A549 (cell line): ENCODE data around the gene TXNDC9. TPM values are rescaled to one million over a fixed set of nuclear protein-coding genes. Genes with fewer than 3 reads are reported as not detected.
"Not testable (repeated sequence)": the region's sequence is repeated elsewhere in the genome, so short reads cannot be mapped to it uniquely, and the experiment has no call there.

Source experiments
- ATAC-seq, 2 experiments: fragments of 200-7000 bp in 1 of 2; fragments of >200 bp in 1 of 2; cut with Nextera tagmentation in 1 of 2; cut with Tn5 transposase in 1 of 2; 3 replicates each; pipeline versions ENCODE4 v1.8.0 to v1.9.1; 2018 to 2020; ENCODE audit warnings: mild to moderate bottlenecking in 1 of 2, moderate library complexity in 1 of 2
- CTCF ChIA-PET: fragments of 300-600 bp; sonication (Branson Sonifier 250); formaldehyde crosslinking; extraction: SDS; loops from one replicate; lab custom pipeline; 2021; ENCODE audit warnings: antibody characterized with exemption, inconsistent platforms; lab: Yijun Ruan, JAX
- POLR2A ChIA-PET: fragments of 350-600 bp; formaldehyde crosslinking; extraction: SDS; loops from one replicate; lab custom pipeline; 2021; ENCODE audit warnings: antibody characterized with exemption, inconsistent platforms; lab: Yijun Ruan, JAX
- DNase-seq, 2 experiments: peaks; one replicate each; pipeline versions ENCODE4 v3.0.0 to v3.0.0-alpha.2; 2011 to 2016; ENCODE audit warnings: low read depth in 1 of 2, low spot score in 1 of 2
- FAIRE-seq: peaks from 2 replicates; lab custom pipeline; 2011; peaks lifted over from hg19 to GRCh38; lab: Jason Lieb, UNC
- H3K27ac ChIP-seq, 2 experiments: fragments of >200 bp; sonication (Bioruptor Twin); formaldehyde crosslinking; 3 replicates each; pipeline ENCODE4 v1.5.1; 2016 to 2017
- H3K4me1 ChIP-seq: fragments of >200 bp; sonication (Bioruptor Twin); formaldehyde crosslinking; 3 replicates; pipeline ENCODE4 v1.6.1; 2016
- H3K4me2 ChIP-seq: fragments of >200 bp; sonication (Bioruptor Twin); formaldehyde crosslinking; 3 replicates; pipeline ENCODE4 v1.6.1; 2016
- H3K4me3 ChIP-seq: fragments of >200 bp; sonication (Bioruptor Twin); formaldehyde crosslinking; 3 replicates; pipeline ENCODE4 v1.5.1; 2016
- H3K9me3 ChIP-seq: fragments of >200 bp; sonication (Bioruptor Twin); formaldehyde crosslinking; 3 replicates; pipeline ENCODE4 v1.6.1; 2016
- BHLHE40 ChIP-seq: IDR thresholded peaks from 2 replicates; pipeline ENCODE4 v1.6.1; 2012; ENCODE audit warnings: low read depth, low read length, inconsistent platforms
- CBX8 ChIP-seq: fragments of 200-600 bp; sonication (generic); IDR thresholded peaks from 2 replicates; pipeline ENCODE4 v1.6.1; 2016
- CHD4 ChIP-seq: fragments of 200-600 bp; sonication (generic); IDR thresholded peaks from 2 replicates; pipeline ENCODE4 v1.6.1; 2016; ENCODE audit warnings: antibody characterized with exemption, mild to moderate bottlenecking, borderline replicate concordance
- EHMT2 ChIP-seq: fragments of 200-600 bp; sonication (generic); IDR thresholded peaks from 2 replicates; pipeline ENCODE4 v1.6.1; 2016; ENCODE audit warnings: antibody characterized with exemption, low read depth, mild to moderate bottlenecking, moderate library complexity
- EP300 ChIP-seq, 2 experiments: fragments of >200 bp; sonication (Bioruptor Twin); formaldehyde crosslinking; IDR thresholded peaks; 2 replicates in 1 of 2; 3 replicates in 1 of 2; pipeline ENCODE4 v1.6.1; 2016 to 2017
- ESRRA ChIP-seq: fragments of 150-350 bp; IDR thresholded peaks from 2 replicates; pipeline ENCODE4 v1.6.1; 2014; ENCODE audit warnings: mild to moderate bottlenecking, low read length, borderline replicate concordance
- FOSB ChIP-seq: fragments of 250-450 bp; sonication (Bioruptor Pico); IDR thresholded peaks from 2 replicates; pipeline ENCODE4 v1.5.0; 2020; ENCODE audit warnings: mild to moderate bottlenecking, moderate library complexity
- HEYL ChIP-seq: fragments of 250-450 bp; sonication (Bioruptor Pico); IDR thresholded peaks from 2 replicates; pipeline ENCODE4 v1.8.0; 2021; ENCODE audit warnings: mild to moderate bottlenecking, moderate library complexity
- JUNB ChIP-seq: fragments of >200 bp; sonication (Bioruptor Twin); formaldehyde crosslinking; IDR thresholded peaks from 2 replicates; pipeline ENCODE4 v1.6.1; 2016
- MAFK ChIP-seq: fragments of 450-650 bp; IDR thresholded peaks from 2 replicates; pipeline ENCODE4 v1.6.1; 2014; ENCODE audit not compliant: partially characterized antibody
- NPAS2 ChIP-seq: fragments of 250-450 bp; sonication (Bioruptor Pico); IDR thresholded peaks from 2 replicates; pipeline ENCODE4 v1.8.0; 2022; ENCODE audit warnings: mild to moderate bottlenecking, moderate library complexity, borderline replicate concordance
- NR3C1 ChIP-seq: fragments of >200 bp; sonication (Bioruptor Twin); formaldehyde crosslinking; IDR thresholded peaks from 3 replicates; pipeline ENCODE4 v1.6.1; 2017
- PHF8 ChIP-seq: fragments of 200-600 bp; sonication (generic); IDR thresholded peaks from 2 replicates; pipeline ENCODE4 v1.6.1; 2016; ENCODE audit warnings: low read depth, mild to moderate bottlenecking, antibody characterized with exemption, moderate library complexity, borderline replicate concordance
- POLR2AphosphoS2 ChIP-seq: conservative IDR thresholded peaks from 2 replicates; pipeline ENCODE4 v1.6.1; 2012; ENCODE audit warnings: low read length, improper control_type of control experiment, inconsistent platforms
- RARB ChIP-seq: fragments of 250-450 bp; sonication (Bioruptor Pico); IDR thresholded peaks from 2 replicates; pipeline ENCODE4 v1.8.0; 2021; ENCODE audit warnings: mild to moderate bottlenecking, moderate library complexity
- RCOR1 ChIP-seq: fragments of 150-350 bp; IDR thresholded peaks from 2 replicates; pipeline ENCODE4 v1.6.1; 2014; ENCODE audit warnings: antibody characterized with exemption, low read length, low read depth
- SREBF2 ChIP-seq: fragments of 450-650 bp; IDR thresholded peaks from 2 replicates; pipeline ENCODE4 v1.6.1; 2014; ENCODE audit warnings: mild to moderate bottlenecking, moderate library complexity
- TP53 ChIP-seq: fragments of 250-450 bp; sonication (Bioruptor Pico); IDR thresholded peaks from 2 replicates; pipeline ENCODE4 v1.5.0; 2021; ENCODE audit warnings: mild to moderate bottlenecking, moderate library complexity
- ZC3H11A ChIP-seq: fragments of 450-650 bp; IDR thresholded peaks from 2 replicates; pipeline ENCODE4 v1.6.1; 2014; ENCODE audit warnings: antibody characterized with exemption, mild to moderate bottlenecking
- ZNF302 ChIP-seq: fragments of 250-450 bp; sonication (Bioruptor Pico); IDR thresholded peaks from 2 replicates; pipeline ENCODE4 v1.9.0; 2021; ENCODE audit warnings: inconsistent platforms, mild to moderate bottlenecking, moderate library complexity
- WGBS: methylation state at CpG from one replicate; pipeline ENCODE4 v1.1.6; 2017; ENCODE audit errors: missing lambda C conversion rate; 5-methylcytosine and 5-hydroxymethylcytosine counted together
- polyA plus RNA-seq, 4 experiments: library from polyadenylated mRNA; depleted of rRNA in 3 of 4; stranded (reverse); fragments of >200 nt; fragmentation: RNase III in 1 of 4; extraction: RNeasy Plus Mini Kit Qiagen cat#74134 plus additional on column Dnase treatment in 1 of 4; gene quantifications; 2 replicates in 3 of 4; 3 replicates in 1 of 4; pipeline ENCODE4 v1.2.3, GENCODE V29; 2011 to 2017
- TF ChIP-seq, protein P1 (sequence below): fragments of >200 bp; sonication (Bioruptor Twin); formaldehyde crosslinking; IDR thresholded peaks from 2 replicates; pipeline ENCODE4 v1.6.1; 2016
- TF ChIP-seq, protein P2 (sequence below): fragments of 250-450 bp; sonication (Bioruptor Pico); IDR thresholded peaks from 2 replicates; pipeline ENCODE4 v1.5.0; 2021; ENCODE audit warnings: mild to moderate bottlenecking, moderate library complexity, borderline replicate concordance
- TF ChIP-seq, protein P3 (sequence below): fragments of >200 bp; sonication (Bioruptor Twin); formaldehyde crosslinking; IDR thresholded peaks from 3 replicates; pipeline ENCODE4 v1.6.1; 2016
- TF ChIP-seq, protein P4 (sequence below): fragments of 200-600 bp; sonication (generic); IDR thresholded peaks from 2 replicates; pipeline ENCODE4 v1.6.1; 2016; ENCODE audit warnings: antibody characterized with exemption, mild to moderate bottlenecking, moderate library complexity
- TF ChIP-seq, protein P5 (sequence below): IDR thresholded peaks from 2 replicates; pipeline ENCODE4 v1.6.1; 2012; ENCODE audit warnings: low read depth, borderline replicate concordance

TXNDC9 gene
- polyA plus RNA-seq, 2 of the 4 experiments (the other 2 are of a cell fraction), result 36.7 to 65.6 TPM

DNA sequence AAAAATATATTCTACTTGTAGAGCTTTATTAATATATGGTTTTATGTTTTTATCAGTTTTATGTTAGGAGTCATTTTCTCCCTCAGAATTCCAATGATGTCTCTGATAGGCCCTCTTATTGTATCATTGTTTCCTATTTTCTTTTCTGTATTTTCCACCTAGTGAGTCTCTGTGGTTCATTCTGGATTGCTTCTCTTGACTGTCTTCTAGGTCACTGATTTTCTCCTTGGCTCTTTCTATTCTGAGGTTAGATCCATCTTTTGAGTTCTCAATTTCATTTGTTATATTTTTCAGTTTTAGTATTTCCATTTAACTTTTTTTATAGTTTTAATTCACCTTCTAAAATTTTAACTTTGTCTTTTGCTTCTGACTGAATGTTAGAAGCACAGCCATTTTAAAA is 38.6 kb upstream of the TXNDC9 start:
- no peak for FAIRE-seq
- no peak for TF ChIP-seq CHD4
- TF ChIP-seq EP300 (IDR thresholded peaks at IDR 0.05), result no peak
- TF ChIP-seq, protein P1, sequence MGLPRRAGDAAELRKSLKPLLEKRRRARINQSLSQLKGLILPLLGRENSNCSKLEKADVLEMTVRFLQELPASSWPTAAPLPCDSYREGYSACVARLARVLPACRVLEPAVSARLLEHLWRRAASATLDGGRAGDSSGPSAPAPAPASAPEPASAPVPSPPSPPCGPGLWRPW, result no peak
- no peak for TF ChIP-seq TP53
- no peak for TF ChIP-seq RARB (CRISPR knock-in tag)
- TF ChIP-seq SREBF2, result no peak
- TF ChIP-seq NR3C1, result no peak
- TF ChIP-seq JUNB, result no peak
- no peak for TF ChIP-seq FOSB
- TF ChIP-seq ESRRA, result no peak
- TF ChIP-seq, protein P2, sequence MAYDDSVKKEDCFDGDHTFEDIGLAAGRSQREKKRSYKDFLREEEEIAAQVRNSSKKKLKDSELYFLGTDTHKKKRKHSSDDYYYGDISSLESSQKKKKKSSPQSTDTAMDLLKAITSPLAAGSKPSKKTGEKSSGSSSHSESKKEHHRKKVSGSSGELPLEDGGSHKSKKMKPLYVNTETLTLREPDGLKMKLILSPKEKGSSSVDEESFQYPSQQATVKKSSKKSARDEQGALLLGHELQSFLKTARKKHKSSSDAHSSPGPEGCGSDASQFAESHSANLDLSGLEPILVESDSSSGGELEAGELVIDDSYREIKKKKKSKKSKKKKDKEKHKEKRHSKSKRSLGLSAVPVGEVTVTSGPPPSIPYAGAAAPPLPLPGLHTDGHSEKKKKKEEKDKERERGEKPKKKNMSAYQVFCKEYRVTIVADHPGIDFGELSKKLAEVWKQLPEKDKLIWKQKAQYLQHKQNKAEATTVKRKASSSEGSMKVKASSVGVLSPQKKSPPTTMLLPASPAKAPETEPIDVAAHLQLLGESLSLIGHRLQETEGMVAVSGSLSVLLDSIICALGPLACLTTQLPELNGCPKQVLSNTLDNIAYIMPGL (CRISPR knock-in tag), result no peak
- TF ChIP-seq, protein P3, sequence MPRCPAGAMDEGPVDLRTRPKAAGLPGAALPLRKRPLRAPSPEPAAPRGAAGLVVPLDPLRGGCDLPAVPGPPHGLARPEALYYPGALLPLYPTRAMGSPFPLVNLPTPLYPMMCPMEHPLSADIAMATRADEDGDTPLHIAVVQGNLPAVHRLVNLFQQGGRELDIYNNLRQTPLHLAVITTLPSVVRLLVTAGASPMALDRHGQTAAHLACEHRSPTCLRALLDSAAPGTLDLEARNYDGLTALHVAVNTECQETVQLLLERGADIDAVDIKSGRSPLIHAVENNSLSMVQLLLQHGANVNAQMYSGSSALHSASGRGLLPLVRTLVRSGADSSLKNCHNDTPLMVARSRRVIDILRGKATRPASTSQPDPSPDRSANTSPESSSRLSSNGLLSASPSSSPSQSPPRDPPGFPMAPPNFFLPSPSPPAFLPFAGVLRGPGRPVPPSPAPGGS, result no peak
- TF ChIP-seq HEYL, result no peak
- TF ChIP-seq, all 56 proteins: peak for 0
- Histone ChIP-seq H3K27ac (no peak overlapping the region), H3K4me1 (no peaks in the 10 kb centered on the region), H3K4me2 (no peak overlapping the region), H3K4me3 (no peak overlapping the region), H3K9me3 (no peaks in the 10 kb centered on the region)
- no peak for ATAC-seq
- ChIA-PET POLR2A (no interaction called here), CTCF (interaction anchor here (1.8 kb wide), 1 partner anchor 11 kb away, joined by 6 read pairs; no protein-coding TSS in a partner anchor)
- DNase-seq, result no peak

DNA sequence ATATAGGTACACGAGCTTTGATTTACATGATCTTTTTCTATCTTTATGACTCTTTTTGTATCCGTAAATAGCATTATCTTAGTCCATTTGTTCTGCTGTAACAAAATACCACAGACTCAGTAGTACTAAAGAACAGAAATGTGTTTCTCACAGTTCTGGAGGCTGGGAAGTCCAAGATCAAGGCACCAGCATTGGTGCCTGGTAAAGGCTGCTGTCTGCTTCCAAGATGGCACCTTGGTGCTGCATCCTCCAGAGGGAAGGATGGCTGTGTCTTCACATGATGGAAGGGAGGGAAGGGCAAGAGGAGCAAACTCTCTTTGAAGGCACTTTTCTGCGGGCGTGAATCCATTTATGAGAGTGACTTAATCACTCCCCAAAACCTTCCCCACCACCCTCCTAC is 37.0 kb upstream of the TXNDC9 start:
- H3K4me2 ChIP-seq, result no peak overlapping the region
- no peak for FAIRE-seq
- no peaks in the 10 kb centered on the region for H3K9me3 ChIP-seq
- ATAC-seq, result no peak
- ChIA-PET CTCF (interaction anchor here (1.1 to 1.8 kb wide), 2 partner anchors 8 to 10 kb away, joined by 3 to 6 read pairs; no protein-coding TSS in a partner anchor), POLR2A (no interaction called here)
- 95% methylated on average over 4 of the region's 4 CpGs for WGBS
- TF ChIP-seq CHD4 (no peak), TP53 (no peak), PHF8 (no peak), ZC3H11A (no peak), EHMT2 (no peak), ZNF302 (CRISPR knock-in tag) (no peak), HEYL (no peak), CBX8 (no peak), NPAS2 (CRISPR knock-in tag) (no peak), RCOR1 (no peak), BHLHE40 (no peak), POLR2AphosphoS2 (no peak), MAFK (no peak), ESRRA (no peak)
- TF ChIP-seq, protein P4, sequence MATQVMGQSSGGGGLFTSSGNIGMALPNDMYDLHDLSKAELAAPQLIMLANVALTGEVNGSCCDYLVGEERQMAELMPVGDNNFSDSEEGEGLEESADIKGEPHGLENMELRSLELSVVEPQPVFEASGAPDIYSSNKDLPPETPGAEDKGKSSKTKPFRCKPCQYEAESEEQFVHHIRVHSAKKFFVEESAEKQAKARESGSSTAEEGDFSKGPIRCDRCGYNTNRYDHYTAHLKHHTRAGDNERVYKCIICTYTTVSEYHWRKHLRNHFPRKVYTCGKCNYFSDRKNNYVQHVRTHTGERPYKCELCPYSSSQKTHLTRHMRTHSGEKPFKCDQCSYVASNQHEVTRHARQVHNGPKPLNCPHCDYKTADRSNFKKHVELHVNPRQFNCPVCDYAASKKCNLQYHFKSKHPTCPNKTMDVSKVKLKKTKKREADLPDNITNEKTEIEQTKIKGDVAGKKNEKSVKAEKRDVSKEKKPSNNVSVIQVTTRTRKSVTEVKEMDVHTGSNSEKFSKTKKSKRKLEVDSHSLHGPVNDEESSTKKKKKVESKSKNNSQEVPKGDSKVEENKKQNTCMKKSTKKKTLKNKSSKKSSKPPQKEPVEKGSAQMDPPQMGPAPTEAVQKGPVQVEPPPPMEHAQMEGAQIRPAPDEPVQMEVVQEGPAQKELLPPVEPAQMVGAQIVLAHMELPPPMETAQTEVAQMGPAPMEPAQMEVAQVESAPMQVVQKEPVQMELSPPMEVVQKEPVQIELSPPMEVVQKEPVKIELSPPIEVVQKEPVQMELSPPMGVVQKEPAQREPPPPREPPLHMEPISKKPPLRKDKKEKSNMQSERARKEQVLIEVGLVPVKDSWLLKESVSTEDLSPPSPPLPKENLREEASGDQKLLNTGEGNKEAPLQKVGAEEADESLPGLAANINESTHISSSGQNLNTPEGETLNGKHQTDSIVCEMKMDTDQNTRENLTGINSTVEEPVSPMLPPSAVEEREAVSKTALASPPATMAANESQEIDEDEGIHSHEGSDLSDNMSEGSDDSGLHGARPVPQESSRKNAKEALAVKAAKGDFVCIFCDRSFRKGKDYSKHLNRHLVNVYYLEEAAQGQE, result no peak
- TF ChIP-seq, protein P3, result no peak
- TF ChIP-seq, protein P2 (CRISPR knock-in tag), result no peak
- TF ChIP-seq, protein P5, sequence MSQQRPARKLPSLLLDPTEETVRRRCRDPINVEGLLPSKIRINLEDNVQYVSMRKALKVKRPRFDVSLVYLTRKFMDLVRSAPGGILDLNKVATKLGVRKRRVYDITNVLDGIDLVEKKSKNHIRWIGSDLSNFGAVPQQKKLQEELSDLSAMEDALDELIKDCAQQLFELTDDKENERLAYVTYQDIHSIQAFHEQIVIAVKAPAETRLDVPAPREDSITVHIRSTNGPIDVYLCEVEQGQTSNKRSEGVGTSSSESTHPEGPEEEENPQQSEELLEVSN, result no peak
- no peaks in the 10 kb centered on the region for H3K4me1 ChIP-seq
- no peak overlapping the region for H3K27ac ChIP-seq
- no peak overlapping the region for H3K4me3 ChIP-seq
- no peak for DNase-seq

DNA sequence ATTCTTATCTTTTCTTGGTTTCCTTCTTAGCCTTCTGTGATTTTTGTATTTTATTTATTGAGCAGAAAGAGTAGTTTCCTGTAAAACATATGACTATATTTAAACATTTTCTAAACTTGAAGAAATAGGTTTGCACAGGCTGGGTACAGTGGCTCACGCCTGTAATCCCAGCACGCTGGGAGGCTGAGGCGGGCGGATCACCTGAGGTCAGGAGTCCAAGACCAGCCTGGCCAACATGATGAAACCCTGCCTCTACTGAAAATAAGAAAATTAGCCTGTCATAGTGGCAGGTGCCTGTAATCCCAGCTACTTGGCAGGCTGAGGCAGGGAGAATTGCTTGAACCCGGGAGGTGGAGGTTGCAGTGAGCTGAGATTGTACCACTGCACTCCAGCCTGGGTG is 32.7 kb upstream of the TXNDC9 start:
- POLR2A ChIA-PET, H3K4me1 ChIP-seq, H3K27ac ChIP-seq, CTCF ChIA-PET, DNase-seq, ATAC-seq, H3K4me3 ChIP-seq, FAIRE-seq, H3K9me3 ChIP-seq, H3K4me2 ChIP-seq: not testable (repeated sequence)
- 94% methylated on average over 5 of the region's 5 CpGs for WGBS
